ENCODE results near the gene SDHA.

GRCh38 chr5:200985-201384 lies 17.1 kb upstream of the SDHA start:
- TF ChIP-seq, protein P1, sequence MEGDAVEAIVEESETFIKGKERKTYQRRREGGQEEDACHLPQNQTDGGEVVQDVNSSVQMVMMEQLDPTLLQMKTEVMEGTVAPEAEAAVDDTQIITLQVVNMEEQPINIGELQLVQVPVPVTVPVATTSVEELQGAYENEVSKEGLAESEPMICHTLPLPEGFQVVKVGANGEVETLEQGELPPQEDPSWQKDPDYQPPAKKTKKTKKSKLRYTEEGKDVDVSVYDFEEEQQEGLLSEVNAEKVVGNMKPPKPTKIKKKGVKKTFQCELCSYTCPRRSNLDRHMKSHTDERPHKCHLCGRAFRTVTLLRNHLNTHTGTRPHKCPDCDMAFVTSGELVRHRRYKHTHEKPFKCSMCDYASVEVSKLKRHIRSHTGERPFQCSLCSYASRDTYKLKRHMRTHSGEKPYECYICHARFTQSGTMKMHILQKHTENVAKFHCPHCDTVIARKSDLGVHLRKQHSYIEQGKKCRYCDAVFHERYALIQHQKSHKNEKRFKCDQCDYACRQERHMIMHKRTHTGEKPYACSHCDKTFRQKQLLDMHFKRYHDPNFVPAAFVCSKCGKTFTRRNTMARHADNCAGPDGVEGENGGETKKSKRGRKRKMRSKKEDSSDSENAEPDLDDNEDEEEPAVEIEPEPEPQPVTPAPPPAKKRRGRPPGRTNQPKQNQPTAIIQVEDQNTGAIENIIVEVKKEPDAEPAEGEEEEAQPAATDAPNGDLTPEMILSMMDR (IDR thresholded peaks at IDR 0.05) = no peak
- TF ChIP-seq EZH2 (IDR thresholded peaks at IDR 0.05; ENCODE audit: borderline replicate concordance, insufficient read depth, low read depth, low read length, poor library complexity, severe bottlenecking) = no peak

All from B cell (primary cell).